Adrenal gland (tissue), 5 donors: ENCODE data around the gene DLGAP4.

Source experiments
- CTCF ChIP-seq, 6 experiments: fragments of 450-650 bp in 4 of 6; fragments of 200-600 bp in 2 of 6; sonication (generic) in 1 of 6; IDR thresholded peaks; 1 replicate in 5 of 6; 2 replicates in 1 of 6; pipeline versions ENCODE4 v1.5.1 to v1.8.0; 2016 to 2021; ENCODE audit warnings: antibody characterized with exemption in 6 of 6, mild to moderate bottlenecking in 2 of 6, moderate library complexity in 1 of 6
- POLR2A ChIP-seq, 2 donors: fragments of 450-650 bp; IDR thresholded peaks; one replicate each; pipeline ENCODE4 v1.6.1; 2017; ENCODE audit warnings: antibody characterized with exemption in 2 of 2, mild to moderate bottlenecking in 2 of 2, moderate library complexity in 1 of 2
- donor health status: DM: no; HTN: no; CAD: no.

GRCh38 chr20:36493801-36494114 lies 187.6 kb downstream of the DLGAP4 start:
- TF ChIP-seq CTCF (IDR thresholded peaks at IDR 0.05) (no peak), POLR2A (IDR thresholded peaks at IDR 0.05) (peak in 1 of 2 donors; percentile 56)
